Activated B cell treated with CpG ODN at 0.5 μM for 24 hours (primary cell): Measurements from ENCODE around the gene ANKS4B. TPM values are rescaled to one million over a fixed set of nuclear protein-coding genes. Genes with fewer than 3 reads are reported as not detected.

Experiments used
- ATAC-seq: fragments of 200-7000 bp; cut with Tn5 transposase; one replicate; pipeline ENCODE4 v1.10.0; 2021; ENCODE audit warnings: low read depth, mild to moderate bottlenecking, moderate library complexity
- CTCF ChIA-PET: fragments of 350-600 bp; sonication (Branson Sonifier 250); formaldehyde crosslinking; loops from one replicate; lab custom pipeline; 2021; ENCODE audit warnings: antibody characterized with exemption; lab: Charles Lee
- POLR2A ChIA-PET: fragments of 350-600 bp; sonication (Branson Sonifier 250); formaldehyde crosslinking; loops from one replicate; lab custom pipeline; 2021; ENCODE audit warnings: antibody characterized with exemption; lab: Charles Lee
- DNase-seq: peaks from one replicate; pipeline ENCODE4 v3.0.0; 2022
- H3K27ac Mint-ChIP-seq: one replicate; pipeline ENCODE4 v1.8.0; 2020; ENCODE audit warnings: mixed read lengths
- H3K27me3 Mint-ChIP-seq: one replicate; pipeline ENCODE4 v1.8.0; 2021; ENCODE audit warnings: mixed read lengths
- H3K36me3 Mint-ChIP-seq: one replicate; pipeline ENCODE4 v1.8.0; 2021; ENCODE audit warnings: low read depth, mixed read lengths
- H3K4me1 Mint-ChIP-seq: one replicate; pipeline ENCODE4 v1.8.0; 2021; ENCODE audit warnings: mixed read lengths
- H3K4me3 Mint-ChIP-seq: one replicate; pipeline ENCODE4 v1.8.0; 2020; ENCODE audit warnings: mild to moderate bottlenecking, mixed read lengths
- H3K9me3 Mint-ChIP-seq: one replicate; pipeline ENCODE4 v1.8.0; 2020; ENCODE audit warnings: mixed read lengths
- CTCF ChIP-seq: fragments of 200-600 bp; IDR thresholded peaks from one replicate; pipeline ENCODE4 v1.8.0; 2022; ENCODE audit warnings: antibody characterized with exemption, mild to moderate bottlenecking
- intact Hi-C: fragments of 100-400 bp; cut with micrococcal nuclease; formaldehyde crosslinking; loops from one replicate; pipeline ENCODE4 v1.15.1; 2024
- total RNA-seq: library from RNA; stranded (reverse); gene quantifications from 2 replicates; pipeline ENCODE4 v1.2.3, GENCODE V29; 2022

Gene ANKS4B
- total RNA-seq, 1 donor from 2014 or later, result not detected

DNA sequence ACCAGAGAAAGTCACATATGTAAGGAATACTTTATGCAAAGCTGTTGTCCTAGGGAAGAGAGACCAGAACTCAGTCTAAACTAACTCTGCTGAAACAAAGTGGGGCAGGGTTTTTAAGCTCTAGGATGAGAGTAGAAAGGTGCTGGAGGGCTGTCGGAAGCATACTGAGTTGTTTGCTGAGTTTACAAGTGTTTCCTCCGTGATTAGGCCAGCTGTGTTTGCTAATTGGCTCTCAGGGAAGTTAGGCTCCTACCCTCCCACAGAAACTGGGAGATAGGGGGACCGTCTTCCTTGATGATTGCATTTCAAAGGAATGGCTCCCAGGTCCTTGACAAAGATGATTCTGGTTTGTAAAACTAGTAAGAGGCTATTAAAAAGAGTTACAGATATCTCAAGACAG is 69.0 kb downstream of the ANKS4B start:
- ATAC-seq, result no peak

GRCh38 chr16:21302898-21303528 is 69.5 kb downstream of the ANKS4B start:
- Mint-ChIP-seq H3K27me3 (no peaks in the 10 kb centered on the region), H3K4me3 (peak overlapping the region; percentile 97), H3K27ac (peak overlapping the region; percentile 53), H3K4me1 (peaks cover 30% of the 10 kb centered on the region), H3K36me3 (peaks cover 9% of the 10 kb centered on the region), H3K9me3 (no peaks in the 10 kb centered on the region)
- CTCF ChIA-PET, result interaction anchor here (0.9 to 1.2 kb wide), 3 partner anchors 23 to 38 kb away, joined by 3 read pairs; no protein-coding TSS in a partner anchor
- intact Hi-C loops, result no loop called here
- POLR2A ChIA-PET, result interaction anchor here (0.6 to 1.3 kb wide), 3 partner anchors 27 to 55 kb away, joined by 3 to 4 read pairs (median 3); no protein-coding TSS in a partner anchor
- no peak for TF ChIP-seq CTCF
- no peak for ATAC-seq
- DNase-seq, result no peak

More for the DNA sequence above, 69.0 kb downstream of the ANKS4B start:
- H3K27me3 Mint-ChIP-seq, result no peaks in the 10 kb centered on the region
- ChIA-PET POLR2A (interaction anchor here (0.8 to 1.3 kb wide), 3 partner anchors 39 to 79 kb away, joined by 3 to 4 read pairs (median 3); no protein-coding TSS in a partner anchor), CTCF (interaction anchor here (1.0 to 1.2 kb wide), 3 partner anchors 9 to 25 kb away, joined by 3 read pairs; no protein-coding TSS in a partner anchor)
- H3K36me3 Mint-ChIP-seq, result peaks cover 9% of the 10 kb centered on the region
- DNase-seq, result no peak
- TF ChIP-seq CTCF, result no peak
- H3K4me1 Mint-ChIP-seq, result peaks cover 30% of the 10 kb centered on the region
- peak overlapping the region; percentile 97 for H3K4me3 Mint-ChIP-seq
- intact Hi-C loops, result no loop called here
- no peaks in the 10 kb centered on the region for H3K9me3 Mint-ChIP-seq
- no peak overlapping the region for H3K27ac Mint-ChIP-seq

Other genes with a start within 250 kb of the ANKS4B start
- gene DNAH3, start 82.9 kb upstream of the ANKS4B start, total RNA-seq, result not detected in 2 replicates
- 16.5 and 17.2 TPM in 2 replicates for gene LDAF1, start 75.0 kb upstream of the ANKS4B start, total RNA-seq
- gene ZP2, start 22.1 kb upstream of the ANKS4B start, total RNA-seq, result not detected in 2 replicates
- gene CRYM, start 44.6 kb downstream of the ANKS4B start, total RNA-seq, result 4.2 and 4.5 TPM in 2 replicates